Anterior cingulate cortex (tissue), 58 donors: ENCODE data around the gene DOK1.

Experiments used
- DNase-seq, 58 donors: peaks; one replicate each; lab custom pipeline; 2025; lab: John Stamatoyannopoulos, UW

Gene DOK1

DNA sequence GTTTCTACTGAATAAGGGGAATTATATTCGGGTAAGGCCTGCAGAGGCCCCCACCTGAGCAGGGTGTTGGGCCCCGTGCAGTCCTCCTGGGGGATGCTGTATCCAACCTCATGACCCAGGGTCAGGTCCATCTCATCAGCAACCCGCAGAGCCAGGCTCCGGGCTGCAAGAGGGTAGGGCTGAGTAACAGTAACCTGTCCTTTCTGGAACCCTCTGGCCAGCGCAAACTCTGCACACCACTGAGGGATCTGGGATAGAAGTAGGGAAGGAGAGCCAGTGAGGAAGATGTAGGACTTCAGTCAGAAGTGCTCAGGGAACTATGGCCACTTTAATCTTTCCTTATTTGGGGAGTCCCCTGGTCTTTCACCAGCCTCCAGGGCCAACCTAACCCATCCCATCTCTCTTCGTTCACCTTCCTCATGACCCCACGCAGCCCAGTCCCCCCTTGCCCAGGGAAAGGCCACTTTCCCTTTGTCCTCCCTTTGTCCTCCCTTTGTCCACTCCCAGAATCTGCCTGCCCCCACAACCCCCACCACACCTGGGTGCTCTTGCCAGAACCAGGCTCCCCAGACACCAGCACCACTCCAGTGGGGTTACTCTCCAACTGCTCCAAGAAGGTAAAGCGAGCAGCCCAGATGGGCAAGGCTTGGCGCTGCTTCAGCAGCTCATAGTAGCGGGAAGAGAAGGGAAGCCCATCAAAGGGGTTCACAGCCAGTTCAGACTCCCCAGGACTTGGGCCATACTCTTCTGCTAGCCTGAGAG, 29.4 kb upstream of the DOK1 start:
- DNase-seq: no peak

DNA sequence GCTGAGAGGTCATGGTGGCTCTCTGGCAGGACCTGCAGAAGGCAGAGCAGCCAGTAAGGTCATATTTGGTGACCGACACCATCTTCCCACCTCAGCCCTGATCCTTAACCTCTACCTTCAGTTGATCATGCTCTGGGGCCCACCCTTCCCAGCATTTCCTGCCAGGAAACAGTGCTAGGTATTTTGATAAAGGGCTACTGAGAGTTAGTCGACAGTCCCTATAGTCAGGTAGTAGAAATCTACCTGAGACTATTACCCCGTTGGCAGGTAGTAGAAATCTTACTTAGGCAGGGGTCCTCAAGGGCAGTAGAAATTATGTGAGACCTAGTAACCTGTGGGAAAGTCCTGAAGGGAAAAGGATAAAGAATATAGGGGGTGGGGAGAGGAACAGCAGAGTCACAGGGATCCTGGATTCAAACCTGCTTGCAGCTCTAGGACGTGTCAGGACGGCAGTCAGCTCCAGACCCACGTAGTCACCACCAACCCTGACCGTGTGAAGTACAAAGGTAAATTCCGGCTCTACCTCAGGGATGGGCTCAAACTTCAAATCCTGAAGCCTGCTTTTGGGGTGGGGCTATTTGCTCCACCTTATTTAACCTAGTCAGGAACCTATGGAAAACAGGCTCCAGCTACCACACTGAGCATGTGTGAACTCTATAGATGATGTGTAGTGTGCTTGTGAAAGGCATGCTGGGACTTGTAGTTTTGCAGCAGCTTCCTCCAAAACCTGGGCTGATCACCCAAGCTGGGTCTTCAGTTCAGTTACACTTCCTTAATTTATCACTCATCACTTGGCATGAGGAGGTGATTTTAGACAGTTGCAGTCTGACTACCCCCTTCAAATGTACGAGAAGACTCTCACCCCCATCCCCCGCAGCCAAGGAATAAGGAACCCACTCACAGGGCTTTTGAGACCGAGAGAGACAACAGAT, 28.5 kb upstream of the DOK1 start, which contains the start of gene DQX1:
TSS of gene DQX1 (minus strand) at position 515 of the 932 bp plus-strand sequence. CDS start at position 13, 502 bp downstream.
- DNase-seq: peak in 7 of 58 donors; percentile 3 to 43 (median 8)

DNA sequence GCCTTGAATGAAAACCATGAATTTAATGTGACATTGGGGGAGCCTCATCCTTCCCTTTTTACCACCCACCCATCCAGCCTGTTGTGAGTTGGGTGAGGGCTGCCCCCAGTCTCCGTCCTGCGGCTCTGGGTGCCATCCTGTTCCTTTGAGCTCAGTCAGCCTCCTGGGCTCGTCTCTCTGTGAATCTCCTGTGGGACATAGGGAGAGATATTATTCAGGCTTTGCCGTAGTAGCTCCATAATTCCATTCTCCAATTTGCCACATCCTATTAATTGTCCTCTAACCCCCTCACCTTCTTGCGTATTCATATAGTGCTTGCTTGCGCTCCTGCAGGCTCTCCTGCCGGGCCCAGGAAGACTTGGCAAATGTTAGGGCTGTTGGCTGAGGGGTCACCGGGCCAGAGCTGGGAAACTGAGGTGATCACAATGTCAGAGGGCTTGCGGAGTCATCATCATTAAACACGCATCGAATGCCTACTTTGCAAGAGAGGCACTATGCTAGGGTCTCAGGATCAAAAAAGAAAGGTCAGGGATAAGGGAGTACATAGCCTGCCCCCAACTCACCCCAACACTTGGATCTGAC, 27.8 kb upstream of the DOK1 start:
- no peak for DNase-seq

DNA sequence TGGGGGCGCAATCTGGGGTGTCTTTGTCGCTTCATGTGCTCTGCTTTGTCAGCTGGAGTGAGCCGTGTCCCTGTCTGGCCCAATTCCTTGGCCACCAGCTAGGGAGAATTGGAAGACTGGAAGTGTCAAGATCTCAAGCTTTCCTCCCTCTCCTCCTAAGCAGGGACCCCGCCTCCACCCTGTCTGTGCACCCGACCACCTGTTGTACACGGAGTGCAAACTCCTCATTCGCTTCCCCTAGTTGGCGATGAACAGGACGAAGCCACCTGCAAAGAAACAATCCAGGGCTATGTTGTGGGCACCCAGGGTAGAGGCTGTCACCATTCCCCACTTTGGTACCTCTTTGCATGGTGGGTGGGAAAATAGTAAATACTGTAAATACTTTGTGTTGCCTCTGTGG, 26.8 kb upstream of the DOK1 start:
- no peak for DNase-seq

- DNase-seq: no peak
Measured at GRCh38 chr2:74528600-74529356, 25.7 kb upstream of the DOK1 start.

GRCh38 chr2:74529357-74530238, 24.9 kb upstream of the DOK1 start, which contains the start of the genes AUP1 and HTRA2:
TSS of gene AUP1 (minus strand) at chr2:74529706. CDS start at chr2:74529629, 77 bp downstream.
TSS of gene HTRA2 (plus strand) at chr2:74529933. CDS start at chr2:74530007, 74 bp downstream.
- DNase-seq: peak; percentile 85 to 99 (median 98)

DNA sequence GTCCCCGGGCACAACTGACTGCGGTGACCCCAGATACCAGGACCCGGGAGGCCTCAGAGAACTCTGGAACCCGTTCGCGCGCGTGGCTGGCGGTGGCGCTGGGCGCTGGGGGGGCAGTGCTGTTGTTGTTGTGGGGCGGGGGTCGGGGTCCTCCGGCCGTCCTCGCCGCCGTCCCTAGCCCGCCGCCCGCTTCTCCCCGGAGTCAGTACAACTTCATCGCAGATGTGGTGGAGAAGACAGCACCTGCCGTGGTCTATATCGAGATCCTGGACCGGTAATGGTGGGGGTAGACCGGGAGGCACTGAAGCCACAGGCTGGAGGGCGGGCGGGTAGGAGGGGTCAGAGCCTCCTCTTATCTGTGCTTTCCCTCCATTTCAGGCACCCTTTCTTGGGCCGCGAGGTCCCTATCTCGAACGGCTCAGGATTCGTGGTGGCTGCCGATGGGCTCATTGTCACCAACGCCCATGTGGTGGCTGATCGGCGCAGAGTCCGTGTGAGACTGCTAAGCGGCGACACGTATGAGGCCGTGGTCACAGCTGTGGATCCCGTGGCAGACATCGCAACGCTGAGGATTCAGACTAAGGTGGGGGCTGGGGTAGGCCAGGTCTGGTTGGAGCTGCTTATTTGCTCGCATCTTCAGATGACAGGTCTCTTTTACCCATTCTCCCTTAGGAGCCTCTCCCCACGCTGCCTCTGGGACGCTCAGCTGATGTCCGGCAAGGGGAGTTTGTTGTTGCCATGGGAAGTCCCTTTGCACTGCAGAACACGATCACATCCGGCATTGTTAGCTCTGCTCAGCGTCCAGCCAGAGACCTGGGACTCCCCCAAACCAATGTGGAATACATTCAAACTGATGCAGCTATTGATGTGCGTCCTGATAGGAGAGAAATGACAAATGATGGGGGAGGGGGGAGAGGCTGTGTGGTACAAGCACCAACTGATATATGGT, 24.0 kb upstream of the DOK1 start:
- peak in 36 of 58 donors; percentile 4 to 66 (median 41) for DNase-seq

DNA sequence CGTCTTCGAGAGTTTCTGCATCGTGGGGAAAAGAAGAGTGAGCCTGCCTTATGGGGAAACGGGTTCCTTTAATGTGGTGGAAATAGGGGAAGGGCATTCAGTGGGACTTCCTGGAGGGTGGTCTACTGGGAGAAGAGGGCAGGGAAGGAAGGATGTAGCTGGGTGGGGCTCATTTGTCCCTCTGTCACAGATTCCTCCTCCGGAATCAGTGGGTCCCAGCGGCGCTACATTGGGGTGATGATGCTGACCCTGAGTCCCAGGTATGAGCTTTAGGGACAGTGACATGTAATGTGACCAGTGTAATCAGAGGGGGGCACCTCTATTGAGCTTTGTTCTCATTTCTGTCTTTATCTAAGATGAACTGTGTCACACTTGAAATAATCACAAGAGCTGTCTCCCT, 22.9 kb upstream of the DOK1 start:
- no peak for DNase-seq

GRCh38 chr2:74532222-74532621, 22.3 kb upstream of the DOK1 start:
- peak in 1 of 58 donors; percentile 27 for DNase-seq

DNA sequence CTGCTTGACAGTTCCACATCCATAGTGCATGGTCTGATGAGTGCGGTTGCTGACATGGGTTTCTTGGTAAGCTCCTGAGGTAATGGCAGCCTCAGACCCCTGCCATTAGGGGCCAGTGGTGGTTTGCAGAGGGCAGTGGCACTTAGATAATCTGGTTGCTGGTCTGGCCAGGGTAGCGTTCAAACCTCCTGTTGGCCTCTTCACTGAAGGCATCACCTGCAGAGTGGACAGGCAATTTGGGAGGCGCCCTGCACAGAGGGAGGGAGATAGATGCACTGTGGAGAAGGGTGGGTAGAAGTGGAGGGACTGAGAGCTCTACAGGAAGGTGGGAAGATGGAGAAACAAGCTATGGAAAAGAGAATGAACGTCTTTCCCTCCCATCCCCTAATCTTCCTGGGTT, 21.1 kb upstream of the DOK1 start:
- DNase-seq: no peak

- no peak for DNase-seq
Measured at GRCh38 chr2:74534411-74534810, 20.1 kb upstream of the DOK1 start.

DNA sequence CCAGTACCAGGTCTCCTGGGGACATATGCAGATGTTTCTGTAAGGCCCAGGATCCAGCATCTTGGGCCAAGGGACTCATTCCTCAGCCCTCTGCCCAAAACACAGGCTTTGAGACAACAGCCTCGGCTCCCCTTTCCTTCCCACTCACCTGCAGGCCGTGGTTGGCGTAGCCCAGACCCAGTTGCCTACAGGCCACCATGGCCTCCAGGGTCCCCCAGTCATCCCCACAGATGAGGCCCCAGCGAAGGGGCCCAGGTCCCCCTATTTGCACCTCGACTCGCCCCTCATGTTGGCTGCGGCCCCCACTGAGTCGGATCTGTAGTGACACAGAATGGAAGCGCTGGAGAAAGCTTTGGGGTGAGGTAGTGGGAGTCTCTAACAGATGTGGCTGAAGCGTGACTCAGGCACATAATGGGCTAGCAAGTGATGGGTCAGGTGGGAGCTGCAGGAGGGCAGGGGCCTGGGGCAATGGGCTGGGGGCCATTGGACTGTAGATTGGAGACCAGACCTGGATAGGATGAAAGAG, 19.0 kb upstream of the DOK1 start:
- DNase-seq: no peak

DNA sequence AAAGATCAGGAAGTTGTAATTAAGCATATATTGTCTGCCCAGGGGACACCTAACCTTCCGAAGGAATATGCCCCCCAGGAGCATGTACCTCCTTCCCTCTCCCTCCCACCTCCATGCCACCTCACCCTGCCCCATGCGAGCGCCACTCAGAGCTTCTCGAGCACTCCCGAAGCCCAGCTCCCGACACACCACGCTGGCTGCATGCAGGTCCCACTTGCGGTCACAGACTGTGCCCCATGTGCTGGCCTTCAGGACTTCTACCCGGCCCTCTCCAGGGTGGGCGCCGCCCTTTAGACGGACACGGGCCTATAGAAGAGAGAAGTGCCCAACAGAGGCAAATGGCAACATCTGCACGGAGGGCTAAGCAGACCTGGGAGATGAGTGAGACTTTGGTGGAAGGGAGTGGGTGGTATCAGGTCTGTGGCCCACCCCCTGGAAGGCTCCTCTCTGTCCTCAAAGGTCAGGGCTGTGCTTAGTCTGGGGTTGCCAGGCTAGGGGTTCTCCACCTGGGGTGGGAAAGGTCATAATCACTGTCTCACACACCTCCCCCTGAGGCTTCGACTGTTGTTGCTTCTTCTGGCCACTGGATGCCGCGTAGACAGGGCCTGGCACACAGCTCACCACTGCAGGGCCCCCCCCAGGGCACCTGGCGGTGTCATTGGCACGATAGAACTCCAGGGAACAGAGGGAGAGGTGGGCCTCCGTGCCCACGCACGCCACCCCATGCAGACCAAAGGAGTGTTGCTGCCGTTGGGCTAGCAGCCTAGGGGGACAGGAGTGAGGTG, 18.2 kb upstream of the DOK1 start:
- no peak for DNase-seq

GRCh38 chr2:74537140-74537539, 17.4 kb upstream of the DOK1 start:
- DNase-seq: no peak

GRCh38 chr2:74538881-74539339, 15.6 kb upstream of the DOK1 start:
- no peak for DNase-seq

DNA sequence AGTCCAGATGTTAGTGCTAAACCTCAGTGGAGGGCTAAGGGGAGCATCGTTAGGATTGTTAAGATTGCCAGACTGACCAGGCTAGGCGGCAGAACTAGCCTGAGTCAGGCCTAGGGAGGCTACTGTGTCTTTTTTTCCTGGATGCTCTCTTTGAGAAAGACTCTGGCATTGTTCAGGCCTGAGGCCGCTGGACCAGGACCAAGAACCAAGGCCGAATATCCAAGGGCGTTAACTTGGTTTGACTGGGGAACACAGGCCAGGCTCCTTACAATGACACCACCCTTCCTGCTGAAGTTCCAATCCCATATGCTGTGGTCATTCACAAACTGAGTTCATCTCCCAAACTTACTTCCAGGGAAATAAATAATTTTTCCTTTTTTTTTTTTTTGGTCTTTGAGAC, 14.2 kb upstream of the DOK1 start:
- DNase-seq: no peak

DNA sequence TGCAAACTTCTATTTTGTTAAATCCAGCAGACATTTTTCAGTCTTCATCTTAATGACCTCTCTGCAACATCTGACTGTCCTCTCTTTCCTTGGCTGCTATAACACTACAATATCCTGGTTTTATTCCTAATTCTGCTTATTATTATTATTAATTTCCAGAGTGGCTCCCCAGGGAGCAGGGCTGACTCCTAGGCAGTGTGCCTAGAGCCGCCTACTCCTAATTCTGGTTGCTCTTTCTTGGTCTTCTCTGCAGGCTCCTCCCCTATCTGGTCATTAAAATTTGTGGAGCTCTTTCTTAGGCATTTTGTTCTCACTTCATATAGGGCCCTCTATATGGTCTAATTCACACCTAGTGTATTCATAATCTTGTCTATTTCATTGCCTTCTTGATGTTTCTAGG, 11.5 kb upstream of the DOK1 start:
- no peak for DNase-seq
